LNCAP (cell line): ENCODE results near the gene RNF44.

Experiments used
- CTCF ChIP-seq: fragments of 450-650 bp; IDR thresholded peaks from 2 replicates; pipeline ENCODE4 v1.5.1; 2017; ENCODE audit warnings: mild to moderate bottlenecking

Gene RNF44

GRCh38 chr5:176542135-176542595 lies 5.0 kb upstream of the RNF44 start:
- TF ChIP-seq CTCF = no peak

GRCh38 chr5:176541338-176542134 lies 4.3 kb upstream of the RNF44 start:
- TF ChIP-seq CTCF = no peak

DNA sequence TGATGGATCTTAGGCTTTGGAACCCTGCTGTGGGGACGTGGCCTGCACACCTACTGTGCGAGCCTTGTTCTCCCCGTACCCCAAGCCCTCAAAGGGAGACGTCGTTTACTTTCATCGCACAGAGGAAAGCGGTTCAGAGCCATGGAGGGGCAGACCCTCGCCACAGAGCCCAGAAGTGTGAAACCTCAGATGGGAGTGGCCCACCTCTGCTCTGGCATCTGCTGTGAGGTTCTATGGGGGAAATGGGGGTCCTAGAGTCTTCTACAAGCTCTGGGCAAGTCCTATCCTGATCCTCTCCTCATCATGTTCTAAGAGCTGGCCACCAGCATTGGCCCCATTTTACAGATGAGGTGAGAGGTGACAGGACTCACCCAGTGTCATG lies 3.7 kb upstream of the RNF44 start:
- no peak for TF ChIP-seq CTCF

DNA sequence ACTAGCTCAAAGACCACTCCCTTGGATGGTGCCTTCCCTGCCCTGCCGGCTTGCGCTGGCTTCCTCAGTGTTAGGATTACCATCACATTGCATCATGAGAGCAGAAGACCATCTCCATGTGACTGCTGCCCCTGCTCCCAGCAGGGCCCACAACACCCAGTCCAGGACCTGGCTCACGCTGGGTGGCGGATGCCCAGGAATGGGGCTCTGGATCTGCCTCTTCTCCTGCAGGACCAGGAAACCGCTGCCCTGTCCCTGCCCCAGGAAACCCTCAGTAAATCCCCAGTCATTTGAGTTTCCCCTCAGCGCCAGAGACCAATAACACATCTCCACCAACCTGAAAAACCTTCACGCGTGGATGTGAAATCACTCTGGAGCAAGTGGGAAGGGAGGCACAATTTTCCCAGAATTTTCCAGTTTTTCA lies 3.3 kb upstream of the RNF44 start:
- TF ChIP-seq CTCF = no peak

- TF ChIP-seq CTCF = no peak
Measured at GRCh38 chr5:176538989-176539384, 1.8 kb upstream of the RNF44 start.

- no peak for TF ChIP-seq CTCF
Measured at GRCh38 chr5:176538230-176538988, 1.2 kb upstream of the RNF44 start.

DNA sequence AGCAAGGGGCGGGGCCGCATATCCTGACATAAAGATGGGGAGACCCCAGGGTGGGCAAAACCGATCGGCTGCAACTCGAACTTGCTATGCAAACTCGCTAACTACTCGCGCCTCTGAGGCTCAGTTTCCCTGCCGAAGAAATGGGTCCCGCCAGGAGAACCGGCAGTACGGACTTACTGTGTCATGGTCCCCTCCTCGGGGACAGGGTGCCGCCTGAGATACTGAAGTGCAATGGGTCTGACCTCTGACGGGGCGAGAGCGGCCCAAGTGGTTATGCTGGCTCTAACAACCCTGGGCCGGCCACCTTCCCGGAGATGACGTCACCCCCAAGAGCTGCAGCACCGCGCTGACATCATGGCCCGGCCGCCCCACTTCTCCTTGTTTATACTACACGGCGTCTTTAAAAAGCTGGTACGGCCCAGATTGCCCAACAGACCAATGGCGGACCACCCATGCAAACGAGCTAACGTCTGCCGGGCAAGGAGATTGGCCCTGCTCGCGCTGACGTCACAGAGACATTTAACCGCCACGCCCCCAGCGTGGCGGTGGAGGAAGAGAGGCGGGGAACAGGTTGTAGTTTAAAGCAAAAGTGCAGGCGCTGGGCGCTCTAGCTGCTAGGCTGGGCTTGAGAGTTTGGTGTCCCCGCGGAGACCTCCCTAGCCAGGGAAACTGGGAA lies 490 bp upstream of the RNF44 start:
- no peak for TF ChIP-seq CTCF
